ENCODE data around the gene AK2.

AK2 gene

DNA sequence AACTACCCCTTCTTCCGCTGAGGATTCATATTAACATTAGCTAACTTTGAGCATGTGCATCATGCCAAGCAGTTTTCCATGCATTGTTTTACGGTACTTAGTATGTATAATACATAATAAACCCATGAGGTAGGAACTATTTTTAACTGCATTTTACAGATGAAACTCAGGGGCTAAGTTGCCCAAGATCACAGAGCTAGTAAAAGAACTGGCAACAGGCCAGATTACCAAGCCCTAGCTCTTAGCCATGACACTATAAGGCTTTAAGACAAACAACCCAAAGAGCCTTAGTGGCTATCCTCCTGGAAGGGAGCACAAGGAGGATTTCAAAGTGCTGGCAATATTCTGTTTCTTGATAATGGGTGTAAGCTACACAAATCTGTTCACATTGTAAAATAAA lies 6.1 kb downstream of the AK2 start:
- Histone ChIP-seq H3K4me1 (ENCODE audit: control insufficient read depth, low read length) (peaks cover 39% of the 10 kb centered on the region), H3K4me3 (ENCODE audit: low read length) (no peak overlapping the region), H4K20me1 (ENCODE audit: control insufficient read depth, insufficient read depth, low read depth, low read length) (peaks cover 22% of the 10 kb centered on the region), H3K27me3 (ENCODE audit: control insufficient read depth, low read length) (no peaks in the 10 kb centered on the region), H3K79me2 (ENCODE audit: control insufficient read depth, low read length) (peaks cover 100% of the 10 kb centered on the region), H3F3A (ENCODE audit: control insufficient read depth, insufficient read depth) (no peaks in the 10 kb centered on the region), H3K9me2 (replicated peaks; ENCODE audit: control insufficient read depth, low read length) (no peaks in the 10 kb centered on the region), H3K27ac (ENCODE audit: low read depth, low read length) (no peak overlapping the region), H3K36me3 (ENCODE audit: control insufficient read depth, low read length) (peaks cover 86% of the 10 kb centered on the region), H3K9me3 (ENCODE audit: control insufficient read depth, insufficient read depth, low read length) (no peaks in the 10 kb centered on the region), H3K4me2 (ENCODE audit: low read length) (no peak overlapping the region)
- TF ChIP-seq EZH2phosphoT487 (IDR thresholded peaks at IDR 0.05; ENCODE audit: borderline replicate concordance, low read length), result no peak
- TF ChIP-seq, protein P1, sequence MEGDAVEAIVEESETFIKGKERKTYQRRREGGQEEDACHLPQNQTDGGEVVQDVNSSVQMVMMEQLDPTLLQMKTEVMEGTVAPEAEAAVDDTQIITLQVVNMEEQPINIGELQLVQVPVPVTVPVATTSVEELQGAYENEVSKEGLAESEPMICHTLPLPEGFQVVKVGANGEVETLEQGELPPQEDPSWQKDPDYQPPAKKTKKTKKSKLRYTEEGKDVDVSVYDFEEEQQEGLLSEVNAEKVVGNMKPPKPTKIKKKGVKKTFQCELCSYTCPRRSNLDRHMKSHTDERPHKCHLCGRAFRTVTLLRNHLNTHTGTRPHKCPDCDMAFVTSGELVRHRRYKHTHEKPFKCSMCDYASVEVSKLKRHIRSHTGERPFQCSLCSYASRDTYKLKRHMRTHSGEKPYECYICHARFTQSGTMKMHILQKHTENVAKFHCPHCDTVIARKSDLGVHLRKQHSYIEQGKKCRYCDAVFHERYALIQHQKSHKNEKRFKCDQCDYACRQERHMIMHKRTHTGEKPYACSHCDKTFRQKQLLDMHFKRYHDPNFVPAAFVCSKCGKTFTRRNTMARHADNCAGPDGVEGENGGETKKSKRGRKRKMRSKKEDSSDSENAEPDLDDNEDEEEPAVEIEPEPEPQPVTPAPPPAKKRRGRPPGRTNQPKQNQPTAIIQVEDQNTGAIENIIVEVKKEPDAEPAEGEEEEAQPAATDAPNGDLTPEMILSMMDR (IDR thresholded peaks at IDR 0.05; ENCODE audit: low read depth, low read length, poor library complexity, severe bottlenecking), result no peak

DNA sequence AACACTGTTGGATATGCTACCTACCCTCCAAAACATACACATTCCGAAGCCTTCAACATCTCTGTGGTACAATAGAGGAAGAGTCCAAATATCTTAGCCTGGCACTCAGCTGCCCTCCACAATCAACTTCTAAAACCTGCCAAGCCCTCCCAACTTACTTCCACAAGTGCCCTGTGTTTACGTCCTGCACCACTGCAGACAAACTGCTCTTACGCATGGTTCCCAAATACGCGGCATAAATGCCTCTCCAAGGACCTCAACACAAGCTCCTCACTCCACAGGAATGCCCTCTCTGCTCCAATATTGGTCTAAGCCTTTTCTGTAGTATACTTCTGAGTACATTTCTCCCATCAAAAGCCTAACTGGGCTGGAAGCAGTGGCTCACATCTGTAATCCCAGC lies 6.8 kb downstream of the AK2 start:
- Histone ChIP-seq H3K4me1 (ENCODE audit: control insufficient read depth, low read length) (peaks cover 32% of the 10 kb centered on the region), H3K79me2 (ENCODE audit: control insufficient read depth, low read length) (peaks cover 100% of the 10 kb centered on the region), H3K9me2 (replicated peaks; ENCODE audit: control insufficient read depth, low read length) (no peaks in the 10 kb centered on the region), H4K20me1 (ENCODE audit: control insufficient read depth, insufficient read depth, low read depth, low read length) (peaks cover 22% of the 10 kb centered on the region), H3K27me3 (ENCODE audit: control insufficient read depth, low read length) (no peaks in the 10 kb centered on the region), H3K27ac (ENCODE audit: low read depth, low read length) (no peak overlapping the region), H3F3A (ENCODE audit: control insufficient read depth, insufficient read depth) (no peaks in the 10 kb centered on the region), H3K4me2 (ENCODE audit: low read length) (no peak overlapping the region), H3K9me3 (ENCODE audit: control insufficient read depth, insufficient read depth, low read length) (no peaks in the 10 kb centered on the region), H3K36me3 (ENCODE audit: control insufficient read depth, low read length) (peaks cover 84% of the 10 kb centered on the region), H3K4me3 (ENCODE audit: low read length) (no peak overlapping the region)
- TF ChIP-seq, protein P1 (IDR thresholded peaks at IDR 0.05; ENCODE audit: low read depth, low read length, poor library complexity, severe bottlenecking), result no peak
- no peak for TF ChIP-seq EZH2phosphoT487 (IDR thresholded peaks at IDR 0.05; ENCODE audit: borderline replicate concordance, low read length)

DNA sequence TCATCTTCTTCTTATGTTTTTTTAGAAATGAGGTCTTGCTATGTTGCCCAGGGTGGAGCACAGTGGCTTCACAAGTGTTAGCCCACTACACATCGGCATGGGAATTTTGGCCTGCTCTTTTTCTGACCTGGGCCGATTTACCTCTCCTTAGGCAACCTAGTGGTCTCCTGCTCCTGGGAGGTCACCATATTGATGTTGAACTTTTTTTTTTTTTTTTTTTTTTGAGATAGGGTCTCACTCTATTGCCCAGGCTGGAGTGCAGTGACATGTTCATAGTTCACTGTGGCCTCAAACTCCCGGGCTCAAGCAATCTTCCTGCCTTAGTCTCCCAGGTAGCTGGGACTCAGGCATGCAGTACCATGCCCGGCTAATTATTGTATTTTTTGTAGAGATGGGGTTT lies 7.5 kb downstream of the AK2 start:
- TF ChIP-seq, protein P1 (IDR thresholded peaks at IDR 0.05; ENCODE audit: low read depth, low read length, poor library complexity, severe bottlenecking), result no peak
- TF ChIP-seq EZH2phosphoT487 (IDR thresholded peaks at IDR 0.05; ENCODE audit: borderline replicate concordance, low read length), result no peak
- Histone ChIP-seq H3F3A (ENCODE audit: control insufficient read depth, insufficient read depth) (no peaks in the 10 kb centered on the region), H3K27ac (ENCODE audit: low read depth, low read length) (no peak overlapping the region), H4K20me1 (ENCODE audit: control insufficient read depth, insufficient read depth, low read depth, low read length) (peaks cover 18% of the 10 kb centered on the region), H3K36me3 (ENCODE audit: control insufficient read depth, low read length) (peaks cover 84% of the 10 kb centered on the region), H3K9me2 (replicated peaks; ENCODE audit: control insufficient read depth, low read length) (no peaks in the 10 kb centered on the region), H3K4me3 (ENCODE audit: low read length) (no peak overlapping the region), H3K79me2 (ENCODE audit: control insufficient read depth, low read length) (peaks cover 100% of the 10 kb centered on the region), H3K4me1 (ENCODE audit: control insufficient read depth, low read length) (peaks cover 25% of the 10 kb centered on the region), H3K27me3 (ENCODE audit: control insufficient read depth, low read length) (no peaks in the 10 kb centered on the region), H3K4me2 (ENCODE audit: low read length) (no peak overlapping the region), H3K9me3 (ENCODE audit: control insufficient read depth, insufficient read depth, low read length) (no peaks in the 10 kb centered on the region)
